ENCODE data around the gene SV2C.

Gene SV2C

GRCh38 chr5:76402886-76403765 is 319.9 kb downstream of the SV2C start, which contains the start of gene IQGAP2 (continued):
- no peak for TF ChIP-seq ZNF175 (tag by site-specific recombination; IDR thresholded peaks at IDR 0.05)
- peak; percentile 72; the same call in 1 of the 2 replicates for TF ChIP-seq ZNF362 (tag by site-specific recombination; IDR thresholded peaks at IDR 0.05)
- peak; percentile 70 for TF ChIP-seq ZBTB17 (tag by site-specific recombination; IDR thresholded peaks at IDR 0.05)
- TF ChIP-seq ZNF114 (tag by site-specific recombination; IDR thresholded peaks at IDR 0.05), result no peak
- TF ChIP-seq HIC1 (tag by site-specific recombination; IDR thresholded peaks at IDR 0.05), result peak; percentile 47
- TF ChIP-seq ZNF529 (tag by site-specific recombination; IDR thresholded peaks at IDR 0.05; ENCODE audit: insufficient replicate concordance), result no peak
- TF ChIP-seq KLF1 (tag by site-specific recombination; IDR thresholded peaks at IDR 0.05), result peak; percentile 51; the same call in 1 of the 2 replicates
- no peak; the same call in 1 of the 2 replicates for TF ChIP-seq ZNF324 (tag by site-specific recombination; IDR thresholded peaks at IDR 0.05)
- 0 out of 2 replicates have a peak, but pooled peaks have one; percentile 14 for TF ChIP-seq PBX3 (CRISPR knock-in tag; IDR thresholded peaks at IDR 0.05)
- no peak for TF ChIP-seq ZNF211 (tag by site-specific recombination; IDR thresholded peaks at IDR 0.05; ENCODE audit: low read depth)
- TF ChIP-seq ZNF776 (tag by site-specific recombination; IDR thresholded peaks at IDR 0.05; ENCODE audit: borderline replicate concordance), result no peak
- peak; percentile 77; the same call in 1 of the 2 replicates for TF ChIP-seq ZNF660 (tag by site-specific recombination; IDR thresholded peaks at IDR 0.05)
- TF ChIP-seq EGR2 (tag by site-specific recombination; IDR thresholded peaks at IDR 0.05; ENCODE audit: low read depth), result peak; percentile 78
- no peak for TF ChIP-seq GLI2 (tag by site-specific recombination; IDR thresholded peaks at IDR 0.05; ENCODE audit: borderline replicate concordance, low read depth)
- TF ChIP-seq ZNF311 (tag by site-specific recombination; IDR thresholded peaks at IDR 0.05; ENCODE audit: borderline replicate concordance), result no peak
- 0 out of 2 replicates have a peak, but pooled peaks have one; percentile 58 for TF ChIP-seq ZNF37A (tag by site-specific recombination; IDR thresholded peaks at IDR 0.05)
- peak; percentile 100 for TF ChIP-seq GLIS1 (tag by site-specific recombination; IDR thresholded peaks at IDR 0.05)
- TF ChIP-seq ZNF398 (tag by site-specific recombination; IDR thresholded peaks at IDR 0.05), result peak; percentile 85
- TF ChIP-seq ZNF560 (tag by site-specific recombination; IDR thresholded peaks at IDR 0.05; ENCODE audit: borderline replicate concordance), result no peak
- TF ChIP-seq ZBTB10 (tag by site-specific recombination; IDR thresholded peaks at IDR 0.05), result peak; percentile 96
- TF ChIP-seq ZNF501 (tag by site-specific recombination; IDR thresholded peaks at IDR 0.05), result peak; percentile 84
- peak; percentile 88 for TF ChIP-seq ZEB2 (tag by site-specific recombination; IDR thresholded peaks at IDR 0.05)
- TF ChIP-seq PRDM1 (tag by site-specific recombination; IDR thresholded peaks at IDR 0.05), result peak; percentile 91
- no peak for TF ChIP-seq ZSCAN18 (tag by site-specific recombination; IDR thresholded peaks at IDR 0.05)
- peak; percentile 98 for TF ChIP-seq ZNF335 (tag by site-specific recombination; conservative IDR thresholded peaks at IDR 0.05)
- TF ChIP-seq ZNF184 (tag by site-specific recombination; IDR thresholded peaks at IDR 0.05), result no peak
- peak; percentile 60 for TF ChIP-seq ZNF629 (tag by site-specific recombination; IDR thresholded peaks at IDR 0.05)
- TF ChIP-seq OSR2 (tag by site-specific recombination; IDR thresholded peaks at IDR 0.05), result peak; percentile 39; the same call in 1 of the 2 replicates
- TF ChIP-seq HOXD13 (CRISPR knock-in tag; IDR thresholded peaks at IDR 0.05; ENCODE audit: borderline replicate concordance), result no peak

All from HEK293 (cell line).